ENCODE results near the gene EDIL3. TPM values are rescaled to one million over a fixed set of nuclear protein-coding genes. Genes with fewer than 3 reads are reported as not detected.

Gene EDIL3
- total and polyA plus RNA-seq, 2 experiments from 2014 or later: 18.2 to 42.4 TPM

- WGBS (ENCODE audit: low lambda C conversion rate, missing lambda C conversion rate): 63% methylated on average over 3 of the region's 3 CpGs
- DNase-seq (ENCODE audit: low spot score): peak; percentile 42
- Histone ChIP-seq H4K20me1 (ENCODE audit: insufficient read depth, poor library complexity, severe bottlenecking) (no peaks in the 10 kb centered on the region), H3K9me2 (replicated peaks; ENCODE audit: insufficient read depth) (no peaks in the 10 kb centered on the region), H3K27ac (no peak overlapping the region), H3K9me3 (ENCODE audit: low read depth) (no peaks in the 10 kb centered on the region), H3K4me3 (no peak overlapping the region), H3K36me3 (replicated peaks; ENCODE audit: insufficient read depth, low read depth) (no peaks in the 10 kb centered on the region), H3K79me2 (no peaks in the 10 kb centered on the region), H3K27me3 (no peaks in the 10 kb centered on the region), H2AFZ (no peak overlapping the region), H3K4me1 (ENCODE audit: insufficient read depth) (no peaks in the 10 kb centered on the region), H3K4me2 (no peak overlapping the region)
- no peak for TF ChIP-seq EZH2phosphoT487 (IDR thresholded peaks at IDR 0.05; ENCODE audit: low read depth, severe bottlenecking, unreplicated experiment)
- no peak for TF ChIP-seq EZH2 (IDR thresholded peaks at IDR 0.05; ENCODE audit: borderline replicate concordance)
- peak; percentile 59 for TF ChIP-seq CTCF (IDR thresholded peaks at IDR 0.05; ENCODE audit: poor library complexity)
Measured at GRCh38 chr5:84274585-84275468, 109.9 kb downstream of the EDIL3 start.

DNA sequence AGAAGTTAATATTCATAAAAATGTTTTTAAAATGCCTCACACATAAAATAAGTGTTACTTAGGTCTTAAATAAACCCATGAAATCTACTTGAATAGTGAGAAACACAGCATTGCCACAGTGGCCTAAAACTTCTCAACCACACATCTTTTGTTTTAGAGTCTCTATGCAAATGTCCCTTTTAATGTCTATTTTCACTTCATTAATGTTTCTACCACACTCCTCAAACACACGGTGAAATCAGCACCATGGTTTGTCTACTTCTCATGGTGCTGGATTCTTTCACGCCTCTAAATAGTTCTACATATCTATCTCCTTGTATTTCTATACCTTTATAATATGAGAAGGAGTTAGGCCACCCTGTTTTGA, 111.2 kb downstream of the EDIL3 start:
- Histone ChIP-seq H3K9me3 (ENCODE audit: low read depth) (no peaks in the 10 kb centered on the region), H3K9me2 (replicated peaks; ENCODE audit: insufficient read depth) (no peaks in the 10 kb centered on the region), H3K4me2 (no peak overlapping the region), H2AFZ (no peak overlapping the region), H3K79me2 (no peaks in the 10 kb centered on the region), H3K27me3 (no peaks in the 10 kb centered on the region), H3K4me1 (ENCODE audit: insufficient read depth) (no peaks in the 10 kb centered on the region), H4K20me1 (ENCODE audit: insufficient read depth, poor library complexity, severe bottlenecking) (no peaks in the 10 kb centered on the region), H3K27ac (no peak overlapping the region), H3K4me3 (no peak overlapping the region), H3K36me3 (replicated peaks; ENCODE audit: insufficient read depth, low read depth) (no peaks in the 10 kb centered on the region)
- TF ChIP-seq EZH2 (IDR thresholded peaks at IDR 0.05; ENCODE audit: borderline replicate concordance) (no peak), EZH2phosphoT487 (IDR thresholded peaks at IDR 0.05; ENCODE audit: low read depth, severe bottlenecking, unreplicated experiment) (no peak), CTCF (IDR thresholded peaks at IDR 0.05; ENCODE audit: poor library complexity) (no peak)
- DNase-seq (ENCODE audit: low spot score): no peak
- WGBS (ENCODE audit: low lambda C conversion rate, missing lambda C conversion rate): 79% methylated on average over 2 of the region's 2 CpGs

DNA sequence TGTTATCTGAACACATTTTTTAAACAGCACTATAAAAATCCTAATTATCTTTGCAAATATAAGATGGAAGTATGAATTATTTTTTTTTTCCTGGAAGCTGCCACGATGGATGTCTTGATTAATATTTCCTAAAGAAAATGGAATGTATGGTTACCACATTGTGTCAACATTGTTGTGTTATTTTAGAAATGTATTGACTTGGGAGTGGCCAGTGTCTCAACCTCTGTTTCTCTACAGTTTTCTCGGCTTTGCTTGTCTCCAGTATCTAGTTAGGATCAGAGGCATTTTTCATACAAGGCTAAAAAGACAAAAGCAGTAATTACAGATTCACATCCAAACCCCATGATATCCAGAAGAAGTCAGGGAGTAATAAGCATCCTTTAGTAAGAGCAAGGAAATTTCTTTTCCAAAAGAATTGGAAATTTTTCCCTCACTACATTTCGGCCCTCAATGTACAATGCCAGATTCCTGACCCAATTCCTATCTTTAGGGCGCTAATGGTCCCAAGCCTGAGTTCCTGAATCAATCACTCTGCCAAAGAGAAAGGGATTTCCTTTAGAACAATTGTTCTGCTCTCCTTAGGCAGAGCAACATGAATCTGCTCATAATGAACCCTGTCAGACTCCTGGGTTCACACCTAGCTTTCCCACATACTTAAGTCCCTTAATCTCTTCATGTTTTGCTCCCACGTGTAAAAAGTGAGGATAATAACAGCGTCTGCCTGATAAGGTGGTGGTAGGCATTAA, 111.7 kb downstream of the EDIL3 start:
- no peak for DNase-seq (ENCODE audit: low spot score)
- Histone ChIP-seq H3K27me3 (no peaks in the 10 kb centered on the region), H3K4me1 (ENCODE audit: insufficient read depth) (no peaks in the 10 kb centered on the region), H2AFZ (no peak overlapping the region), H3K9me3 (ENCODE audit: low read depth) (no peaks in the 10 kb centered on the region), H3K4me2 (no peak overlapping the region), H4K20me1 (ENCODE audit: insufficient read depth, poor library complexity, severe bottlenecking) (no peaks in the 10 kb centered on the region), H3K27ac (no peak overlapping the region), H3K9me2 (replicated peaks; ENCODE audit: insufficient read depth) (no peaks in the 10 kb centered on the region), H3K36me3 (replicated peaks; ENCODE audit: insufficient read depth, low read depth) (no peaks in the 10 kb centered on the region), H3K4me3 (no peak overlapping the region), H3K79me2 (no peaks in the 10 kb centered on the region)
- 60% methylated on average over 6 of the region's 6 CpGs for WGBS (ENCODE audit: low lambda C conversion rate, missing lambda C conversion rate)
- no peak for TF ChIP-seq EZH2 (IDR thresholded peaks at IDR 0.05; ENCODE audit: borderline replicate concordance)
- TF ChIP-seq CTCF (IDR thresholded peaks at IDR 0.05; ENCODE audit: poor library complexity): no peak
- TF ChIP-seq EZH2phosphoT487 (IDR thresholded peaks at IDR 0.05; ENCODE audit: low read depth, severe bottlenecking, unreplicated experiment): no peak

Measured in hepatocyte (in vitro differentiated cells).